ENCODE results near the gene SLC25A21.
"Not testable (repeated sequence)": the region's sequence is repeated elsewhere in the genome, so short reads cannot be mapped to it uniquely, and the experiment has no call there.

DNA sequence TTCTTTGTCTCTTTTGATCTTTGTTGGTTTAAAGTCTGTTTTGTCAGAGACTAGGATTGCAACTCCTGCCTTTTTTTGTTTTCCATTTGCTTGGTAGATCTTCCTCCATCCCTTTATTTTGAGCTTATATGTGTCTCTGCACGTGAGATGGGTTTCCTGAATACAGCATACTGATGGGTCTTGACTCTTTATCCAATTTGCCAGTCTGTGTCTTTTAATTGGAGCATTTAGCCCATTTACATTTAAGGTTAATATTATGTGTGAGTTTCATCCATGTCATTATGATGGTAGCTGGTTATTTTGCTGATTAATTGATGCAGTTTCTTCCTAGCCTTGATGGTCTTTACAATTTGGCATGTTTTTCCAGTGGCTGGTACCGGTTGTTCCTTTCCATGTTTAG, 276.1 kb downstream of the SLC25A21 start:
- TF ChIP-seq POLR2A (IDR thresholded peaks at IDR 0.05; ENCODE audit: low read depth, low read length); POLR2AphosphoS5 (IDR thresholded peaks at IDR 0.05; ENCODE audit: low read depth, low read length); TAF1 (IDR thresholded peaks at IDR 0.05; ENCODE audit: borderline replicate concordance, low read depth, low read length): not testable (repeated sequence)
